Liver (tissue), 10 donors: ENCODE results near the gene GGCX. TPM values are rescaled to one million over a fixed set of nuclear protein-coding genes. Genes with fewer than 3 reads are reported as not detected.

ENCODE experiments used
- DNase-seq: peaks from one replicate; pipeline ENCODE4 v3.0.0-alpha.2; 2017; ENCODE audit warnings: low spot score
- H3K27ac ChIP-seq, 2 donors: one replicate each; pipeline ENCODE4 v1.7.0; 2013; ENCODE audit warnings: inconsistent platforms in 2 of 2, low read length in 2 of 2, control low read depth in 1 of 2, low read depth in 1 of 2, mild to moderate bottlenecking in 1 of 2
- H3K27me3 ChIP-seq, 4 donors: one replicate each; pipeline versions ENCODE4 v1.6.1 to v1.7.0; 2013; ENCODE audit warnings: low read length in 3 of 4, inconsistent platforms in 1 of 4, mild to moderate bottlenecking in 1 of 4, moderate library complexity in 1 of 4; ENCODE audit not compliant: control insufficient read depth in 4 of 4, insufficient read depth in 4 of 4
- H3K36me3 ChIP-seq, 4 donors: one replicate each; pipeline versions ENCODE4 v1.6.1 to v1.7.0; 2013; ENCODE audit warnings: low read length in 3 of 4, mild to moderate bottlenecking in 3 of 4, low read depth in 1 of 4, moderate library complexity in 1 of 4; ENCODE audit not compliant: control insufficient read depth in 4 of 4, insufficient read depth in 3 of 4
- H3K4me1 ChIP-seq, 4 donors: one replicate each; pipeline versions ENCODE4 v1.6.1 to v1.7.0; 2013; ENCODE audit warnings: low read length in 3 of 4, mild to moderate bottlenecking in 3 of 4, moderate library complexity in 1 of 4; ENCODE audit not compliant: control insufficient read depth in 4 of 4, insufficient read depth in 4 of 4
- H3K4me3 ChIP-seq, 3 donors: one replicate each; pipeline versions ENCODE4 v1.6.1 to v1.7.0; 2013; ENCODE audit warnings: low read length in 3 of 3, control low read depth in 1 of 3, low read depth in 1 of 3, mild to moderate bottlenecking in 1 of 3
- H3K9ac ChIP-seq, 2 donors: one replicate each; pipeline ENCODE4 v1.7.0; 2013; ENCODE audit warnings: low read length in 2 of 2, mild to moderate bottlenecking in 2 of 2, moderate library complexity in 2 of 2, control low read depth in 1 of 2, low read depth in 1 of 2
- H3K9me3 ChIP-seq, 4 donors: one replicate each; pipeline versions ENCODE4 v1.6.1 to v1.7.0; 2013; ENCODE audit warnings: low read length in 3 of 4; ENCODE audit not compliant: control insufficient read depth in 4 of 4
- CTCF ChIP-seq: fragments of 150-350 bp; IDR thresholded peaks from 2 replicates; pipeline ENCODE4 v1.5.1; 2017; ENCODE audit warnings: improper control_type of control experiment, low read depth, low read length; ENCODE audit not compliant: missing input control
- FOXA1 ChIP-seq: IDR thresholded peaks from 2 replicates; pipeline ENCODE4 v1.6.1; 2016; ENCODE audit warnings: antibody characterized with exemption
- JUND ChIP-seq, 2 donors: IDR thresholded peaks; 2 replicates each; pipeline ENCODE4 v1.6.1; 2016; ENCODE audit warnings: antibody characterized with exemption in 2 of 2
- NR2F2 ChIP-seq: IDR thresholded peaks from 2 replicates; pipeline ENCODE4 v1.6.1; 2016; ENCODE audit warnings: antibody characterized with exemption
- REST ChIP-seq: IDR thresholded peaks from 2 replicates; pipeline ENCODE4 v1.6.1; 2016; ENCODE audit warnings: antibody characterized with exemption, mild to moderate bottlenecking
- TAF1 ChIP-seq: conservative IDR thresholded peaks from 2 replicates; pipeline ENCODE4 v1.6.1; 2016; ENCODE audit warnings: antibody characterized with exemption, mild to moderate bottlenecking
- ZBTB33 ChIP-seq: IDR thresholded peaks from 2 replicates; pipeline ENCODE4 v1.6.1; 2016; ENCODE audit warnings: antibody characterized with exemption
- WGBS: extraction: QIAGEN DNeasy Blood & Tissue Kit; methylation state at CpG from one replicate; pipeline ENCODE4 v1.1.7; 2013; 5-methylcytosine and 5-hydroxymethylcytosine counted together
- polyA plus RNA-seq, 2 donors: library from polyadenylated mRNA; stranded (reverse) in 1 of 2; unstranded in 1 of 2; fragments of 200-250 nt in 1 of 2; fragments of >200 nt in 1 of 2; fragmentation: Nextera tagmentation in 1 of 2; extraction: Ambion mirVana in 1 of 2; gene quantifications; one replicate each; pipeline versions ENCODE4 v1.2.1 to v1.2.3, GENCODE V29; 2013 to 2015
- small RNA-seq: library from RNA; depleted of rRNA; stranded (forward); fragments of <200 nt; gene quantifications from one replicate; pipeline ENCODE3, GENCODE V24; 2014
- total RNA-seq, 2 donors: library from RNA; depleted of rRNA; stranded (reverse); fragments of >200 nt; gene quantifications; one replicate each; pipeline ENCODE4 v1.2.3, GENCODE V29; 2014
- donor health status: healthy.
- donor health status: healthy.
- donor health status: healthy.
- donor health status: healthy.
- donor health status: healthy.

GGCX gene
- total and polyA plus RNA-seq, 4 donors: 67.3 to 189 (median 90.4) TPM

DNA sequence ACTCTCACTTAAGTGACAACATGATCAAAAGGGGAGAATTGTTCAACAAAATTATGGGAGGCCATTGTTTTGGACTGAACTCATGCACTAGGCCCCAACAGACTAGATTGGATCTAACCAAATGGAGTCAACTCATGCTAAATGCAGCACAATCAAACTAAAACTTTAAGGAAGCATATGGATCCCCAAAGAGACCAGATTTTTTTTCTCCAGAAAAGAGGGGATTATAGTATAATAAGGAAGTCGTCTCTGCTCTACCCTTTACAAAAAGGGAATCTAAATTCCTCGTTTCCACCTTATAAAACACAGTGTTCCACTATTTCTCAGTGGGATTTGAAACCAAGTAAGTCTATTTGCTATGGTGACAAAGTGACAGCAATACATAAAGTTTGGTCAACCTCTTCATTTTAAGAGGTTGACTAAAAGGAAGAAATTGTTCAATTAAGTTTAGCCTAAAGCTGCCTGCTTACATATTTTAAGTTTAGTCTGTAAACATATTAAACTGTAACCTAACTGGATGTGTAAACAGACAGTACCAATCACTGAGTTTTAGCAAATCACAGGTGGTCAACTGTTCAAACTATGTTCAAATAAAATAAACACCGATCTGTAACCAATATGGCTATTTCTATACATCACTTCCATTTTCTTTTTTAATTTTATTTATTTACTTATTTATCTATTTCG lies 63.2 kb downstream of the GGCX start:
- WGBS: 78% methylated on average over 4 of the region's 4 CpGs
- TF ChIP-seq FOXA1: no peak

DNA sequence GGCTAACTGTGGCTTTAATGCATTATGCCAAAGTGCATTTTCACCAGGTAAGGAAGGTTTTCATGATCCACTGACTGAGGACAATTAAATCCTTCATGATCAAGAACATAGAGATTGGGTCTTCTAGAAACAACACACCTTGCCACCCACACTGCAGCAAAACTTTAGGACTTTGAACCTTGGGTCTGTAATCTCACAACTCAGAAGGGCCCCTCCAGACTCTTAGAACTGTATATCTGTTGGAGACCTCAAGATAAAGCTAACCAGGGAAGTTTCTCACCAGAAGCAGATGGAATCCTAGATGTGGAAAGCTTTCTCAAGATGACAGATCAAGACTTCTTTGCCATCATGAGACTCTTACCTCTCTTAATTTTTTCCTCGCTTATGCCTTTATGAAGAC lies 64.9 kb downstream of the GGCX start:
- no peak overlapping the region for H3K4me3 ChIP-seq
- H3K9ac ChIP-seq: no peak overlapping the region
- no peak overlapping the region for H3K27ac ChIP-seq
- H3K36me3 ChIP-seq: no peaks in the 10 kb centered on the region
- no peak for TF ChIP-seq TAF1
- TF ChIP-seq NR2F2: no peak
- TF ChIP-seq CTCF: no peak
- TF ChIP-seq JUND (IDR thresholded peaks at IDR 0.05): no peak
- no peak for TF ChIP-seq REST
- TF ChIP-seq ZBTB33: no peak
- DNase-seq: no peak
- H3K4me1 ChIP-seq: peaks cover 0 to 8% (median 6%) of the 10 kb centered on the region in 4 donors
- WGBS: 97% methylated on average over 1 of the region's 1 CpG
- no peaks in the 10 kb centered on the region for H3K27me3 ChIP-seq
- H3K9me3 ChIP-seq: no peaks in the 10 kb centered on the region

More for the DNA sequence above, 63.2 kb downstream of the GGCX start:
- Histone ChIP-seq H3K9me3 (no peaks in the 10 kb centered on the region), H3K4me1 (peaks cover 0 to 12% (median 8%) of the 10 kb centered on the region in 4 donors), H3K4me3 (no peak overlapping the region), H3K9ac (no peak overlapping the region), H3K27ac (no peak overlapping the region), H3K27me3 (no peaks in the 10 kb centered on the region), H3K36me3 (no peaks in the 10 kb centered on the region)
- no peak for DNase-seq

Small RNA genes lying within 50 kb of the gene (small RNA-seq; reads per million reads assigned to genes)
- gene RN7SL126P: not detected

Other genes starting within 250 kb of the GGCX start
- 100 to 1,000 TPM in 1 of 2 donors, 10 to 100 TPM in 1; 68.8 to 114 TPM for gene TGOLN2, start 233.5 kb downstream of the GGCX start, total RNA-seq
- 10 to 100 TPM; 56.7 to 66.3 TPM for gene TGOLN2, start 233.5 kb downstream of the GGCX start, polyA plus RNA-seq
- 100 to 1,000 TPM in 1 of 2 donors, 10 to 100 TPM in 1; 58.5 to 101 TPM for gene RETSAT, start 207.0 kb downstream of the GGCX start, total RNA-seq
- 10 to 100 TPM; 22.8 to 82.9 TPM for gene RETSAT, start 207.0 kb downstream of the GGCX start, polyA plus RNA-seq
- gene ELMOD3, start 206.7 kb downstream of the GGCX start, total RNA-seq: 10 to 100 TPM in 1 of 2 donors, 1 to 10 TPM in 1; 5.5 to 15.8 TPM
- gene ELMOD3, start 206.7 kb downstream of the GGCX start, polyA plus RNA-seq: 1 to 10 TPM; 6.3 to 9.7 TPM
- 10 to 100 TPM in 1 of 2 donors, 1 to 10 TPM in 1; 4.1 to 19.3 TPM for gene CAPG, start 151.1 kb downstream of the GGCX start, total RNA-seq
- 1 to 10 TPM; 2.7 to 6.3 TPM for gene CAPG, start 151.1 kb downstream of the GGCX start, polyA plus RNA-seq
- under 1 TPM in 1 of 2 donors, not detected in 1; 0.92 TPM for gene SH2D6, start 142.8 kb downstream of the GGCX start, total RNA-seq
- under 1 TPM; 0.28 to 0.39 TPM for gene SH2D6, start 142.8 kb downstream of the GGCX start, polyA plus RNA-seq
- 100 to 1,000 TPM in 1 of 2 donors, 10 to 100 TPM in 1; 60.5 to 104 TPM for gene MAT2A, start 22.3 kb downstream of the GGCX start, total RNA-seq
- 10 to 100 TPM; 48.3 to 99.3 TPM for gene MAT2A, start 22.3 kb downstream of the GGCX start, polyA plus RNA-seq
- gene VAMP8, start 16.1 kb upstream of the GGCX start, total RNA-seq: 10 to 100 TPM; 29.2 to 50.8 TPM
- 100 to 1,000 TPM; 108 to 140 TPM for gene VAMP8, start 16.1 kb upstream of the GGCX start, polyA plus RNA-seq
- 10 to 100 TPM in 1 of 2 donors, 1 to 10 TPM in 1; 9.7 to 11.3 TPM for gene VAMP5, start 22.9 kb upstream of the GGCX start, total RNA-seq
- gene VAMP5, start 22.9 kb upstream of the GGCX start, polyA plus RNA-seq: 10 to 100 TPM; 69.1 to 74.6 TPM
- gene RNF181, start 34.3 kb upstream of the GGCX start, total RNA-seq: 100 to 1,000 TPM; 101 to 108 TPM
- gene RNF181, start 34.3 kb upstream of the GGCX start, polyA plus RNA-seq: 100 to 1,000 TPM; 120 to 195 TPM
- gene TMEM150A, start 41.2 kb upstream of the GGCX start, total RNA-seq: 10 to 100 TPM; 13.1 to 18.5 TPM
- gene TMEM150A, start 41.2 kb upstream of the GGCX start, polyA plus RNA-seq: 10 to 100 TPM; 30.7 to 32.5 TPM
- gene C2orf68, start 50.6 kb upstream of the GGCX start, total RNA-seq: 10 to 100 TPM in 1 of 2 donors, 1 to 10 TPM in 1; 7.6 to 13.4 TPM
- 10 to 100 TPM in 1 of 2 donors, 1 to 10 TPM in 1; 9.8 to 20.9 TPM for gene C2orf68, start 50.6 kb upstream of the GGCX start, polyA plus RNA-seq
- 10 to 100 TPM; 20.8 to 30.5 TPM for gene USP39, start 54.7 kb upstream of the GGCX start, total RNA-seq
- 10 to 100 TPM; 14.9 to 17.7 TPM for gene USP39, start 54.7 kb upstream of the GGCX start, polyA plus RNA-seq
- not detected for gene SFTPB, start 106.7 kb upstream of the GGCX start, total RNA-seq
- not detected for gene SFTPB, start 106.7 kb upstream of the GGCX start, polyA plus RNA-seq
- under 1 TPM in 1 of 2 donors, not detected in 1; 0.75 TPM for gene GNLY, start 132.9 kb upstream of the GGCX start, total RNA-seq
- 1 to 10 TPM; 1.3 to 4.8 TPM for gene GNLY, start 132.9 kb upstream of the GGCX start, polyA plus RNA-seq
- gene ATOH8, start 192.5 kb upstream of the GGCX start, total RNA-seq: 10 to 100 TPM in 1 of 2 donors, under 1 TPM in 1; 0.33 to 37.7 TPM
- gene ATOH8, start 192.5 kb upstream of the GGCX start, polyA plus RNA-seq: 10 to 100 TPM; 20.4 to 33.2 TPM